Ramos (cell line): Measurements from ENCODE around the gene NAALADL2.
"Not testable (repeated sequence)": the region's sequence is repeated elsewhere in the genome, so short reads cannot be mapped to it uniquely, and the experiment has no call there.

ENCODE experiments used
- in situ Hi-C: fragments of 300-500 bp; cut with MboI; formaldehyde crosslinking; loops from one replicate; pipeline ENCODE4 v1.14.3; 2022; ENCODE audit warnings: low sequenced_read_pairs; ENCODE audit not compliant: unreplicated experiment

Gene NAALADL2

GRCh38 chr3:175338775-175339535 lies 479.8 kb downstream of the NAALADL2 start:
- in situ Hi-C loops = no loop called here

GRCh38 chr3:175340338-175341015 lies 481.3 kb downstream of the NAALADL2 start:
- in situ Hi-C loops = no loop called here

- in situ Hi-C loops = no loop called here
Measured at GRCh38 chr3:175342196-175342595, 483.1 kb downstream of the NAALADL2 start.

GRCh38 chr3:175343946-175344345 lies 484.8 kb downstream of the NAALADL2 start:
- in situ Hi-C loops = no loop called here

- in situ Hi-C loops = no loop called here
Measured at GRCh38 chr3:175346573-175347356, 487.6 kb downstream of the NAALADL2 start.

GRCh38 chr3:175349168-175349567 lies 490.0 kb downstream of the NAALADL2 start:
- in situ Hi-C loops = no loop called here

GRCh38 chr3:175355801-175356335 lies 496.7 kb downstream of the NAALADL2 start:
- in situ Hi-C loops = no loop called here

- in situ Hi-C loops = no loop called here
Measured at GRCh38 chr3:175356899-175357324, 497.8 kb downstream of the NAALADL2 start.

GRCh38 chr3:175357758-175358157 lies 498.6 kb downstream of the NAALADL2 start:
- in situ Hi-C loops = no loop called here

GRCh38 chr3:175358935-175359334 lies 499.8 kb downstream of the NAALADL2 start:
- in situ Hi-C loops = no loop called here

GRCh38 chr3:175370426-175370825 lies 511.3 kb downstream of the NAALADL2 start:
- in situ Hi-C loops = not testable (repeated sequence)

- in situ Hi-C loops = not testable (repeated sequence)
Measured at GRCh38 chr3:175371187-175371586, 512.1 kb downstream of the NAALADL2 start.

GRCh38 chr3:175374705-175375104 lies 515.6 kb downstream of the NAALADL2 start:
- in situ Hi-C loops = no loop called here

GRCh38 chr3:175378348-175378747 lies 519.2 kb downstream of the NAALADL2 start:
- in situ Hi-C loops = no loop called here

GRCh38 chr3:175381685-175382084 lies 522.6 kb downstream of the NAALADL2 start:
- in situ Hi-C loops = no loop called here

- in situ Hi-C loops = no loop called here
Measured at GRCh38 chr3:175383371-175383770, 524.2 kb downstream of the NAALADL2 start.

- in situ Hi-C loops = no loop called here
Measured at GRCh38 chr3:175383813-175384212, 524.7 kb downstream of the NAALADL2 start.

GRCh38 chr3:175384569-175384968 lies 525.4 kb downstream of the NAALADL2 start:
- in situ Hi-C loops = no loop called here

GRCh38 chr3:175386630-175387029 lies 527.5 kb downstream of the NAALADL2 start:
- in situ Hi-C loops = no loop called here

GRCh38 chr3:175389560-175389959 lies 530.4 kb downstream of the NAALADL2 start:
- in situ Hi-C loops = no loop called here

- in situ Hi-C loops = no loop called here
Measured at GRCh38 chr3:175391601-175392000, 532.5 kb downstream of the NAALADL2 start.
